HG03571 (cell line): Measurements from ENCODE around the gene VSNL1.

Experiments used
- ATAC-seq: cut with Tn5 transposase; IDR thresholded peaks from one replicate; pipeline ENCODE4 v1.9.1; 2021; ENCODE audit not compliant: unreplicated experiment

Gene VSNL1

GRCh38 chr2:17610521-17610920, 70.0 kb downstream of the VSNL1 start:
- ATAC-seq: no peak

- no peak for ATAC-seq
These were observed 70.5 kb downstream of the VSNL1 start for GRCh38 chr2:17611036-17611435.

- ATAC-seq: no peak
These were observed 73.9 kb downstream of the VSNL1 start for GRCh38 chr2:17614174-17614930.

- no peak for ATAC-seq
These were observed 74.7 kb downstream of the VSNL1 start for GRCh38 chr2:17615147-17615546.

GRCh38 chr2:17615728-17616351, 75.3 kb downstream of the VSNL1 start:
- ATAC-seq: no peak

GRCh38 chr2:17616405-17616804, 75.9 kb downstream of the VSNL1 start:
- no peak for ATAC-seq

GRCh38 chr2:17617516-17617915, 77.0 kb downstream of the VSNL1 start:
- ATAC-seq: no peak

GRCh38 chr2:17617955-17618354, 77.5 kb downstream of the VSNL1 start:
- ATAC-seq: no peak

- no peak for ATAC-seq
These were observed 79.8 kb downstream of the VSNL1 start for GRCh38 chr2:17620280-17620679.

GRCh38 chr2:17620841-17621240, 80.3 kb downstream of the VSNL1 start:
- ATAC-seq: no peak

- no peak for ATAC-seq
These were observed 81.3 kb downstream of the VSNL1 start for GRCh38 chr2:17621781-17622180.

GRCh38 chr2:17625446-17625845, 85.0 kb downstream of the VSNL1 start:
- ATAC-seq: no peak

GRCh38 chr2:17626986-17627385, 86.5 kb downstream of the VSNL1 start:
- no peak for ATAC-seq

GRCh38 chr2:17627434-17627833, 86.9 kb downstream of the VSNL1 start:
- ATAC-seq: no peak

GRCh38 chr2:17628349-17629261, 88.1 kb downstream of the VSNL1 start:
- no peak for ATAC-seq

- ATAC-seq: no peak
These were observed 89.6 kb downstream of the VSNL1 start for GRCh38 chr2:17630089-17630488.

GRCh38 chr2:17634997-17635396, 94.5 kb downstream of the VSNL1 start:
- ATAC-seq: no peak

- ATAC-seq: no peak
These were observed 95.8 kb downstream of the VSNL1 start for GRCh38 chr2:17636257-17636656.

- ATAC-seq: no peak
These were observed 96.8 kb downstream of the VSNL1 start for GRCh38 chr2:17637131-17637906.

GRCh38 chr2:17638196-17638743, 97.8 kb downstream of the VSNL1 start:
- ATAC-seq: no peak

GRCh38 chr2:17640406-17640805, 99.9 kb downstream of the VSNL1 start:
- no peak for ATAC-seq
